Brain microvascular endothelial cell (primary cell): ENCODE results near the gene RUNX1.

ENCODE experiments used
- DNase-seq: peaks from one replicate; pipeline ENCODE4 v3.0.0-alpha.2; 2020
- H3K27ac ChIP-seq: fragments of 250-450 bp; sonication (Bioruptor Pico); 2 replicates; pipeline ENCODE4 v1.5.1; 2020; ENCODE audit warnings: mild to moderate bottlenecking, moderate library complexity
- H3K27me3 ChIP-seq: fragments of 250-450 bp; sonication (Bioruptor Pico); replicated peaks from 2 replicates; pipeline ENCODE4 v1.5.1; 2020; ENCODE audit warnings: mild to moderate bottlenecking
- H3K36me3 ChIP-seq: fragments of 250-450 bp; sonication (Bioruptor Pico); replicated peaks from 2 replicates; pipeline ENCODE4 v1.5.1; 2020; ENCODE audit warnings: mild to moderate bottlenecking
- H3K4me3 ChIP-seq: 2 replicates; pipeline ENCODE4 v1.5.1; 2011; ENCODE audit warnings: low read depth, mild to moderate bottlenecking, control low read depth, low read length, moderate library complexity
- CTCF ChIP-seq: IDR thresholded peaks from 2 replicates; pipeline ENCODE4 v1.5.1; 2011; ENCODE audit warnings: low read depth, mild to moderate bottlenecking, moderate library complexity, low read length, control low read depth, inconsistent platforms; ENCODE audit errors: missing control alignments
- in situ Hi-C: cut with HindIII; loops from 2 replicates; pipeline ENCODE4 v1.10.0; 2017; ENCODE audit warnings: low sequenced_read_pairs, low pct_ligation_motif_present

The RUNX1 gene

GRCh38 chr21:34792504-34793089 lies 256.5 kb downstream of the RUNX1 start:
- H3K36me3 ChIP-seq, result peaks cover 58% of the 10 kb centered on the region
- no peak for DNase-seq
- no peak for TF ChIP-seq CTCF
- in situ Hi-C loops, result no loop called here
- no peak overlapping the region for H3K27ac ChIP-seq
- no peak overlapping the region for H3K4me3 ChIP-seq
- H3K27me3 ChIP-seq, result no peaks in the 10 kb centered on the region

- Histone ChIP-seq H3K4me3 (no peak overlapping the region), H3K27ac (no peak overlapping the region), H3K27me3 (no peaks in the 10 kb centered on the region), H3K36me3 (peaks cover 52% of the 10 kb centered on the region)
- in situ Hi-C loops, result no loop called here
- no peak for TF ChIP-seq CTCF
- no peak for DNase-seq
Observed at GRCh38 chr21:34791776-34792503, 257.2 kb downstream of the RUNX1 start.

- H3K27ac ChIP-seq, result no peak overlapping the region
- no peak overlapping the region for H3K4me3 ChIP-seq
- no peaks in the 10 kb centered on the region for H3K27me3 ChIP-seq
- peaks cover 42% of the 10 kb centered on the region for H3K36me3 ChIP-seq
- no peak for DNase-seq
- in situ Hi-C loops, result no loop called here
- TF ChIP-seq CTCF, result no peak
Observed at GRCh38 chr21:34790834-34791233, 258.3 kb downstream of the RUNX1 start.

- in situ Hi-C loops, result no loop called here
- H3K36me3 ChIP-seq, result peaks cover 37% of the 10 kb centered on the region
- no peak overlapping the region for H3K27ac ChIP-seq
- TF ChIP-seq CTCF, result no peak
- no peak for DNase-seq
- H3K4me3 ChIP-seq, result no peak overlapping the region
- no peaks in the 10 kb centered on the region for H3K27me3 ChIP-seq
Observed at GRCh38 chr21:34790341-34790740, 258.8 kb downstream of the RUNX1 start.

- Histone ChIP-seq H3K27me3 (no peaks in the 10 kb centered on the region), H3K27ac (no peak overlapping the region), H3K4me3 (no peak overlapping the region), H3K36me3 (peaks cover 27% of the 10 kb centered on the region)
- no peak for TF ChIP-seq CTCF
- in situ Hi-C loops, result no loop called here
- no peak for DNase-seq
Observed at GRCh38 chr21:34788879-34789278, 260.2 kb downstream of the RUNX1 start.
